GM18870 (cell line): ENCODE data around the gene DHX29.
"Not testable (repeated sequence)": the region's sequence is repeated elsewhere in the genome, so short reads cannot be mapped to it uniquely, and the experiment has no call there.

Experiments used
- ATAC-seq: cut with Tn5 transposase; IDR thresholded peaks from one replicate; pipeline ENCODE4 v1.9.1; 2021; ENCODE audit warnings: moderate library complexity; ENCODE audit not compliant: unreplicated experiment

Gene DHX29

DNA sequence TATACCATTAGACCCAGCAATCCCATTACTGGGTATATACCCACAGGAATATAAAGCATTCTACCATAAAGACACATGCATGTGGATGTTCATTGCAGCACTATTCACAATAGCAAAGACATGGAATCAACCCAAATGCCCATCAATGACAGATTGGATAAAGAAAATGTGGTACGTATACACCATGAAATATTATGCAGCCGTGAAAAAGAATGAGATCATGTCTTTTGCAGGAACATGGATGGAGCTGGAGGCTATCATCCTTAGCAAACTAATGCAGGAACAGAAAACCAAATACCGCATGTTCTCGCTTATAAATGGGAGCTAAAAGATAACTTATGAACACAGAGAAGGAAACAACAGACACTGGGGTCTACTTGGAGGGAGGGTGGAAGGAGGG lies 10.7 kb upstream of the DHX29 start:
- not testable (repeated sequence) for ATAC-seq

DNA sequence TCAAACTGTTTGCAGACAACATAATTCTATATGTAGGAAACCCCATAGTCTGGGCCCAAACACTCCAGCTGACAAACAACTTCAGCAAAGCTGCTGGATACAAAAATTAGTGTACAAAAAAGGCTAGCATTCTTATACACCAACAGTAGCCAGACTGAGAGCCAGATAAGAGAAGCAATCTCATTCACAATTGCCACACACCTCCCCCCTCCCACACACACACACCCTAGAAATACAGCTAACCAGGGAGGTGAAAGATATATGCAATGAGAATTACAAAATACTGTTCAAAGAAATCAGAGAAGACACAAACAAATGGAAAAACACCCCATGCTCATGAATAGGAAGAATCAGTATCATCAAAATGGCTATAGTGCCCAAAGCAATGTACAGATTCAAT lies 9.3 kb upstream of the DHX29 start:
- no peak for ATAC-seq

DNA sequence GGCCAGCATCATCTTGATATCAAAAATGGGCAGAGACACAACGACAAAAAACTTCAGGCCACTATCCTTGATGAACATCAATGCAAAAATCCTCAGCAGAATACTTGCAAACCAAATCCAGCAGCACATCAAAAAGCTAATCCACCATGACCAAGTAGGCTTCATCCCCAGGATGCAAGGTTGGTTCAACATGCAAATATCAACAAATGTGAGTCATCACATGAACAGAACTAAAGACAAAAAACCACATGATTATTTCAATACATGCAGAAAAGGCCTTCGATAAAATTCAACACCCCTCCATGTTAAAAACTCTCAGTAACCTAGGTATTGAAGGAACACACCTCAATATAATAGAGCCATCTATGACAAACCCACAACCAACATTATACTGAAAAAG lies 8.8 kb upstream of the DHX29 start:
- no peak for ATAC-seq

DNA sequence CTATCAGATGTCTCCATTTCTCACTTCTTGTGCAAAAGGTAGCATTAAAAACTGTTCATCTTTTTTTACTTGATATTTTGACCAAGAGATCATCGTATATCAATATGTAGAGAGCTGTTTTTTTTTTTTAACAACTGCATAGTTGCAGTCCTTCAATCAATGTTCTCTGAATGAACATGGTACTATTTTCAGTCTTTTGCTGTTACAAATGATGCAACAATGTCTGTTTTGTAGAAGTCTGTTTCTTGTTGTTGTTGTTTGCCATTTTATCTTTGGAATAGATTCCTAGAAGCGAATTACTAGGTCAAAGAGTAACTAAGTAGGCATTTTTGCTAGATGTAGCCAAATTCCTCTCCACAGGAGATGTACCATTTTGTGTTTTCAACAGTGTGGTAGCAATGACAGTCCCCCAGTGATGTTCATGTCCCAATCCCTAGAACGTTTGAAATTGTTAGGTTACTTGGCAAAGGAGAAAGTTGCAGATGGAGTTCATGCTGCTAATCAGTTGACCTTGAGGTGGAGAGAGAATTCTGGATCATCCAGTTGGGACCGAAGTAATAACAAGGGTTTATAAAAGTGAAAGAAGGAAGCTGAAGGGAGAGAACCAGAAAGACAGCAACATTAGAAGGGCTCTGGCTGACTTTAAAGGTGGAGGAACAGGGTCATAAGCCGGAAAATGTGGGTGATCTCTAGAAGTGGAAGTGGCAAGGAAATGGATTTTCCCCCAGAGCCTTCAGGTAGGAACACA lies 6.5 kb upstream of the DHX29 start:
- no peak for ATAC-seq

DNA sequence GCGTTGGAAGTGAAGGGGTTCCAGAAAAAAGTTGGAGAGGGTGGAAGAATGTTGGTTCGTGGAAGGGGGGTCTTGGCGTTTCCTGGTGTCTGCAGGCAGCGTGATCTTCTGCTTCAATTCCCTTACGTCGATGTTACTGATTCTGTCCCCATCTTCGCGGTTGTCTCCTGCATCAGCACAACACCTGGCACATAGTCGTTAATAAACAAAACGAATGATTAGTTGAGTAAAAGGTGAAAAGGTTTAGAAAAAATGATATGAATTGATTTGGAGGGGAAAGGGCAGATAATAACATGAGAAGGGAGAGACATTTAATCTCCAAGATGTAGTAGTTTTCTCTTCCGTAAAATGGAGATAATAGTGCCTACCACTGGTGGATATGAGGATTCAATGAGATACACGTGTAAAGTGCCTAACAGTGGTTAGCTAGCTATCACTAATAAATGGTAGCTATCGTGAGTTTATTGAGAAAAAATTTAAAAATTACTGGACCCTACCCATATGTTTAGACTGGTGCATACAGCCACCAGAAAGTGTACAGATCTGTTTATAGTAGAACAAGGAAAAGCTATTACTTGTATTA lies 851 bp upstream of the DHX29 start:
- ATAC-seq = no peak

DNA sequence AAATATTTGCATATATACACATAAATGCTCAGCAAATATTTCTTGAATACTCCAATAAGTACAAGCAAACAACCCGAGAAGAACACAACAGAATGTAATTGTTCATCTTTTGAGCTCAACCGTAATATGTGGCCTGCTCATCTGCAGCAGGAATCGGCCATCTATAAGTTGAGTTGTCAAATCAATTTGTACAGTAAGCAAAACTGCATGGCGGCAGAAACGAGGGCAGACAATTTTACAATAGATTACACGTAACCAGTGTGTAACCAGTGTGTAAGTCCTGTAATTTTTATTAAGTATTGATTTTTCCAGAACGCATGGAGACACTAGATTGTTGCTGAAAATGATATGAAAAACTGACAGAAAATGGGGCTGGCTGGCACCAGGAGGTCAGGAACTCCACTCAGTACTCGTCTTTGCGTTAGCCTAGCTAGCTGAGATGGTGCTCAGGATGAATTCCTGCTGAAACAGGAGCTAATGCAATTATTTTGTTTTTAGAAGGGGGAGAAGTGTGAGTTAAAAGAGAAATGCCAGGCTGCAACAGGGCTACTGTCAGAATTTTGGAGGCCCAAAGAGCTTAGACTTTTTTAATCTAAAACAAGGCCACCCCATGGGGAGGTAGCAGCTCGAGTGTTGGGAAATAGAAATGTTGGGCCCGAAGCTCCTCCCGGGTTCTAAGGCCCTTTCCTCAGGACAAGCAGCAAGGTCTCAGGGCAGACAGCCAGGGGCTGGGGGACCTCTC lies 682 bp downstream of the DHX29 start:
- no peak for ATAC-seq

DNA sequence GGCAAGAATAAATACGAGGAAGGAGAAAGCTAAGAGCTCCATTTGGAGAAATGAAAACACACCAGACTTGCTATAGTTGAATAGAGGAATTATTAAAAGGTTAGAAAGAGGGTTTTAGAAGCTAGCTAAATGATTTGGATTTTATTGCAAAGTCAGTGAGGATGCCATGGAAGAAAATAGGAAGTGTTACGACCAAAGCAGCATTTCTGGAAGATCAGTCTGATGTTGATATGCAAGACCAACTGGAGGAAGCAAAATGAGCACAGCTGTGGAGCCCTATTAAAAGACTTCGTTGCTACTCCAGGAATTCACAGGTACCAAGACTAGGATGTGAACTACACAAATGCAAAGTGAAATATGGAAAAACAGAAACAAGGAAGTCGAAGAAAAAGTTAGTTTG lies 2.1 kb downstream of the DHX29 start:
- ATAC-seq = no peak

DNA sequence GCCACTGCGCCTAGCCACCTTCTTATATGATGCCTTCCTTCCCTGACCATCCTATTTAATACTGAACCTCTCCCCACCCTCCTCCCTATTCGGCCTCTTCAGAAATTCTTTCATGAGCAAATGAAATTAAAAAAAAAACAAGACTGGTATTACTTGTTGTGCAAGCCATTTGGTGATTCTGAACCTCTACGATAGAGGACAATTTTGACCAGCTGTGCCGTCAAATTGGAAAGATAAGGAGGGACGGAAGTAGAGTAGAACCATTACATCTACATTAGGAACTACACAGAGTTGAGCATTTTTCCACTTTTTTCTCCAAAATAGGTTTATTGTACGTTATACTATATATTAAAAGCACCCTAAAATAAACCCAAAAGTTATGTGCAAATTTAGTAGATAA lies 2.9 kb downstream of the DHX29 start:
- ATAC-seq = no peak

DNA sequence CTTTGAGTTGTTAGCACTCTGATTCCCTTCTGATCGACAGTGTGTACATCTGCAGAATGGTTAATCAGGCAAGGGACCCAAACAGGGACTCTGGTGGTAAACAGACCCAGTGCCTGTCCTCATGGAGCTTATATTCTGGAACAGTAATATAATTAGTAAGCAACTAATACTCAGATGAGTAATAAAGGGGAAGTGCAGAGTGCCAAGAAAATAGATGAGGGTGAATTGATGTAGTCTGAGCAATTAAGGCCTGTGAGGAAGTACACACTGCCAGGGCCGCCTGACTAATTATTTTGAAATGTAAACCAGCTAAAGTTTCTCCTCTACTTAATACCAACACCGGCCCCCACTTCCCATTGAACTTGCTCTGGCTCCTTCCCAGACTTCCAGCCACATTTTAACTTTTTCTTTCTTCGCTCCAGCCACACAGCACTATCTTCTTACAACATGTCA lies 4.2 kb downstream of the DHX29 start:
- no peak for ATAC-seq

DNA sequence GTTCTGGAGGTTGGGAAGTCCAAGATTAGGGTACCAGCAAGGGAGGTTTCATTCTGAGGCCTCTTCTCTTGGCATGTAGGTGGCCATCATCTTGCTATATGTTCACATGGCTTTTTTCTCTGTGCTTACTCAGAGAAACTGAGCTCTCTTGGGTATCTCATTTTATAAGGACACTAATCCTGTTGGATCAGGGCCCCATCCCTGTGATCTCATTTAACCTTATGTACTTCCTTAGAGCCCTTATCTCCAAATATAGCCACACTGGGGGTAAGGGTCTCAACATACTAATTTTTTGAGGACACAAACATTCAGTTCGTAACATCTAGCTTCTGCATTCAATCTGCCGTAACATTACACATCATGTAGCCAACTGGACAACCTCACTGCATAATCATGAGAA lies 6.6 kb downstream of the DHX29 start:
- no peak for ATAC-seq

DNA sequence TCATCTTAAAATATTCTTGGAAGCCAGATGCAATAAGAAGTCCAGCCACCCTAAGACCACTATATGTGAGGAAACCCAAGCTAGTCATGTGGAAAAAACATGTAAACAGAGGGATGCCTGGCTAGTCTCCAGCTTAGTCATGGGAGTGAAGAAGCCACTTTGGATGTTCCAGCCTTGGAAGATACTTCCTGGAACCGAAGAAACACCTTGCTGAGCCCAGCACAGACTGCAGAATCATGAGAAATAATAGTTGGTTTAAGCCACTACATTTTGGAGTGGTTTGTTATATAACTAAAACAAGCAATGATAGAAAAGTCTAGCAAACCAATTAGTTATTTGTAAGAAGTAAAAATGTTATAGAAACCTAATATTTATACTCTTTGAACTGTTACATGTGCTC lies 12.6 kb downstream of the DHX29 start:
- no peak for ATAC-seq

DNA sequence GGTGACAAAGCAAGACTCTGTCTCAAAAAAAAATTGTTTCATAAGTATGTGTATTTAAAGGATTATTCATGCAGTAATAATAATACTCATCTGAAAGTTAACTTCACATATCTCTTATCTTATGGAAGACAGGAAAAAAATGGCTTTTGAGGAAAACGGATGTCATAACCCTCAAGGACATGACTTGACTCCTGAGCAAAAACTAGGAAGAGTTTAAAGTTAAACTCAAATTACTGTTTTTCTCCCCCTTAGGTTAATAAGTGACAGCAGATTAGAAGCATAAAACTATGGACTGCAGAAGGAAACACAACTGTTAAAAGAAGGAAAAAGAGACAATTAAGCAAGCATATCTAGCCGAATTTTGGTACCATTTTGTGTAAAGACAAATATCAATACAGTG lies 16.5 kb downstream of the DHX29 start:
- ATAC-seq = no peak

DNA sequence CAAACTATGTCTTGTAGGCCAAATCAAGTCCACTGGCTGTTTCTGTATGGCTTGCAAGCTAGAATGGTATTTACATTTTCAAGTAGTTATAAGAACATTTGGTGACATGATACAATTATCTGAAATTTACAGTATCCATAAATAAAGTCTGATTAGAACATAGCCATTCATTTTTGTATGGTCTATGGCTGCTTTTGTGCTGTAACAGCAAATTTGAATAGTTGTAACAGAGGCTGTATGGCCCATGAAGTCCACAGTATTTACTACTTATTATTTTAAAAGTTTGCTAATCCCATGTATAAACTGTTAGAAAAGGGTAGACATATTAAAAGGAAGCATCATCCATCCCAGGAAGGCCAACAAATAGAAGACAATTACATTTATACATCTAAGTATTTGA lies 17.7 kb downstream of the DHX29 start:
- ATAC-seq = no peak

DNA sequence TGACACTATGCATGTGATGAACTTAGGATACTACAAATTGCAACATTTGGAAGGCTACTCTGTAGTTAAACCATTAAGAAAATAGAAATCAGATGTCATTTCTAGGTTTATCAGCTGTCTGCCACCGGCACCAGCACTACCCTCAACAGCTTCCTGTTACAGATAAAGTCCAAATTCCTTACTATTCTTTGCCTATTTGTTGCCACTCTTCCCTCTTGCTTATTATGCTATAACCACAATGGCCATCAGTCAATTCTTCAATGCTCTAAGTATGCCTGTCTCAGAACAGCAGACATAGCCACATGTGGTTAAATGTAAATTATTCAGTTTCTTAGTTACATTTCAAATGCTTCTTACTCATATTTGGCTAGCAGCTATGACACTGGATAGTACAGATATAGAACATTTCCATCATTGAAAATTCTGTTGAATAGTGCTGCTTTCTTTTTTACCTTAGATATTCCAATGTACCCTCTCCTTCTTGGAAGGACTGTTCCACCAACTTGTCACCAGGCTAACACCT lies 21.0 kb downstream of the DHX29 start:
- ATAC-seq = no peak

DNA sequence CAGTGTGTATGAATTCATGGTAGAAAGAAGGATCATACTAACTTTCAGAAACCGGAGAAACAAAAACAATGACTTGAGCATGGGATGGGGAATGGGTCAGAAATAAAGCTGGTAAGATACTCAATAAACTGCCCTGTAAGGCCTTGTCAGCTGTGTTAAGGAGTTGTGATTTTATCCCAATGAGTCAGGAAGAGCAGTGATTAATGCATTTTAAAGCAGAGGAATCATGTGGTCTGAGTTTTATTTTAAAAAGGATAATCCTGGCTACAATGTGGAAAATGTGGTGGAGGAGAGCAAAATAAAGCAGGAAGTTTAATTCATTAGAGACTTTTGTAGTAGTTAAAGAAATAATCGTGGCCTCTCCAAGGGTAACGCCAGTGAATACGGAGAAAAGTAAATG lies 28.7 kb downstream of the DHX29 start:
- no peak for ATAC-seq

DNA sequence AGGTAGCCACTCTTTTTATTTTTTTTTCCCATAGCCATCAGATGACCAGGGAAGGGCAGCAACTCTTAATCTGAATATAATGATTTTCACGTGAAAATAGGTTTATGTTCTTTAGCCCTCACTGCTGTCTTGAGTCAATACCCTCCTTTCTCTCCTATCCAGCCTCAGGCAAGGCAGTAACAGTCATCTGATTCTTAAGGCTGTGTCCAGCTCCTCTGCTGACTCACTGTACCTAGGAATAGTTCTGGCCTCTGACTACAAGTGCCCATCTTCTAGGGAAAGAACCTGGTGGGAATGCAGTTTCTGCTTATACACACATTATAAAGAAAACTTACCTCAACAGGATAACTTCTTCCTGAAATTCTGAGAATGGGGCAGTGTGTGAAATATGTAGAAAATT lies 30.7 kb downstream of the DHX29 start:
- ATAC-seq = no peak

DNA sequence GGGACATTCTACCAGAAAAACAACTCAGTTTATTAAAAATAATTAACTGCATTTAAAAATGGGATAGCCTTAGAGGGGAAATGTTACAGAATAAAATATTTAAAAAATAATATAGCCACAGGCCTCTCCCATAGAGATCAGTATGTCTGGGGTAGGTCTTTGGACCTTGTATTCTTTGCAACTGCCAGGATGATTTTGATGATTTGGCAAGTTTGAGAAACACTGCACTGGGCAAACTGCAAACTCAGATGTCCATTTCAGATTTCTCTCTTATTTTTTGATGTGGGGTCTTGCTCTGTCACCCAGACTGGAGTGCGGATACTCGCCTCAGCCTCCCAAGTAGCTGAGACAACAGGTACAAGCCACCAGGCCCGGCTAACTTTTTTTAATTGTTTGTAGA lies 49.2 kb downstream of the DHX29 start:
- ATAC-seq = no peak

DNA sequence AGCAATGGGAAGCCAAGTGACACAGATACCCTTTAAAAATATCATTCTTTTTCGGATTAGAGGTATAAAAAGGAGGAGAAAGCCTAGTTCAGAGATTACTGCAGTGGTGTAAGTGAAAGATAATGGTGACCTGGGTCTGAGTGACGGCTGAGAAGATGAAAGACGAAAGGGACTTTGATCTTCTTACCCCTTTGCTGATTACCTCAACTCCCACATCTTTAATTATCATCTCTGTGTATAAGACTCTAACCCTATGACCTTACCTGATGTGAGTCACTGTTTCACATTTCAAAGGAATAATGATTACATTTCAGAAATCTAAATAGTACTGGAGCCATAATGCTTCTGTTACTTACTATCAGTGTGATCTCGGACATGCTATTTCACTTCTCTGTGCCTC lies 52.7 kb downstream of the DHX29 start:
- no peak for ATAC-seq

DNA sequence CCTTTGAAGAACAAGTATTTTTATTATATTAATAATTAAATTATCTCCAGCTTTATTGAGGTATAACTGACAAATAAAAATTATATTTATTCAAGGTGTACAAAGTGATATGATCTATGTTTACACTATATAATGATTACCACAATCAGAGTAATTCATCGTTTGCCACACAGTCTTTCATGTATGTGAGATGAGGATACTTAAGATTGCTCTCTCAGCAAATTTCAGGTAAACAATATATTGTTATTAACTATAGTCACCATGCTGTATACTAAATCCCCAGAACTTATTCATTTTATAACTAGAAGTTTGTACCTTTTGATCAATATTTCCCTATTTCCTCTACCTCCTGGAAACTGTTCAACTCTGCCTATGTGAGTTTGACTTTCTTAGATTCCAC lies 57.4 kb downstream of the DHX29 start:
- no peak for ATAC-seq

DNA sequence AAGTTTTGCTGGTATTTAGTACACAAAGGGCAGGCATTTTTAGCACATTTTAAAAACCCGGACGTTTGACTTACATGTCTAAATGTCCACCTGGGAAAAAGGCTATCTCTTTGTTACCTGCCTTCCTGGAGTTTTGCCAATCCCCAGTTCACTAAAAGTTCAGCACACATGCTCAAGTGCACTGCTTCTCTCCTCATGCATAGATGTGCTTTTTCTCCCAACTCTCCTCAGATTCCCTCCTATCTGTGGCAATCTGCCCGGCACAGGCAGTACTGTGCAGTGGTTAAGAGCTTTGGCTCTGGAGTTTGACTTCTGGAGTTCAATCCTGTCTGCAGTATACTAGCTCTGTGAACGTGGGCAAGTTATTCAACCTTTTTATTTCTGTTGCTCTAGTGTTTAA lies 65.7 kb downstream of the DHX29 start:
- no peak for ATAC-seq

DNA sequence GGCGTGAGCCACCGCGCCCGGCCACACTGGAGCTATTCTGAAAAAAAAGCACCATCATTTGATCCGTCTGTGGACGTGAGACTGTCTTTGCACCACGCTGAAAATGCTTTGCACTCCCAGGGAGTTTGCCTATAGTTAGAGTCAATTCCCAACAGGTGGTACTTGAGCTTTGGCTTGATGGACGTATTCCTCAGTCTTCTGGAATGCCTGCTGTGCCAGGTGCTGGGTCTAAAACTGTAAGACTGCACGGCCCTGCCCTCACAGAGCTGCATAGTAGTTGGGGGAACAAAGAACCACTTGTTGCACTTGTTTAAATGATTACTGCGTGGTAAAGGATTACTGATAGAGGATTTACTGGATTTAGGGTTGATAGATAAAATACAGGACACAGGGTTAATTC lies 70.7 kb downstream of the DHX29 start:
- ATAC-seq = no peak

DNA sequence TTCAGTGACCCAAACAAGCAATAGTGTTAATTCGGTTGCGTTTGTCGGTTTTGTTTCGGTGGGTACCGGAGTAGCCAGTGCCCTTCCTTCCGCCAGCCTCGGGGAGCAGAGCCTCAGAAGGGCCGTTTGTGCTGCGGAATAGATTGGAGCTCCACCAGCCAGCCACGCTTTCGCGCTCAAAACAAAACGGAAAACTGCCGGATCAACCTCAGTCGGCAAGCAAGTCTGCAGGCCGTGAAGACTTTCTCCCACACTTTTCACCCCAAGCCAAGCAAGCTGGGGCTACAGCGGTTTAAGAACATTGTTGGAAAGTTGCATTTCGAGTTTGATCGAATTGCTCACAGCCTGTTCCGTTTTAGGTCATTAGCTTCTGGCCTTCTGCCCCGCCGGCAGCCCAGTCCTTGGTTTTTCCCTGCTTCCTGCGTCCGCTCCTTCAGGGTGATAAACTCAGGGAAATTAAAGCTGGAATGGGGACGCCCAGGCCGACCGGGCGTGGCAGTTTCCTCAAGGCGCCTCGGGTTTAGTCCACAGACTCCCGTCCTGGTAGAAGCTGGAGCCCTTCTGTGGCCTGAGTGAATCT lies 73.3 kb downstream of the DHX29 start:
- no peak for ATAC-seq
